Measurements from ENCODE around the gene RDH8.

RDH8 gene

GRCh38 chr19:10037367-10037766 lies 24.1 kb downstream of the RDH8 start:
- no peak for DNase-seq (ENCODE audit: low read depth)

GRCh38 chr19:10037809-10038208 lies 24.5 kb downstream of the RDH8 start:
- no peak for DNase-seq (ENCODE audit: low read depth)

DNA sequence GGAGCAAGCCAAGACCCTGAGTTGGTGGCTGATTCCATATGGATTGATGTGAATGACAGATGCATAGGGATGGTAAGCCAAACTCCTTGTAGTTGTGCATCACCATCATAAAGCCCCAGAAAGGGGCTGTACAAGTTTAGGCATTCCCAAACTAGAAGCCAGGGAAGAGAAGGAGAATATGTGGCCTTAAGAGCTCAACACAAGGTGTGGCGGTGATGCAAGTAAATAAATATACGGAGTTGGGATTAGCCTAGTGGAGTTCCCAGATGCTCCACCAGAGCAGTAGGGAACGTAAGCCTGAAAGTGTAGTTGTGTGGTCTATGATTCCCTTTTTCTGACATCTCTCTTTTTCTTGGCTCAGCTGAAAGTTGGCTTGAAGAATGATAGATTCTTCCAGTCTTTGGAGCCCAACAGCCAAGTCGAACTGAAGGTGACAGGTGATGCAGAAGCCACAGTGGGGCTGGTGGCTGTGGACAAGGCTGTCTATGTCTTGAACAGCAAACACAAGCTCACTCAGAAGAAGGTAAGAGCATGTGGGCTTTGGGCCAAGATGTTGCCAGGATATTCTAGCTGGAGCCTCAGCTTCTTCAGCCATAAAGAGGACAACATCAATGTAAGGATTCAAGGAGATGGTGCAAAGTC lies 30.1 kb downstream of the RDH8 start:
- DNase-seq (ENCODE audit: low read depth) = no peak

- no peak for DNase-seq (ENCODE audit: low read depth)
Observed at GRCh38 chr19:10044390-10044789, 31.1 kb downstream of the RDH8 start.

GRCh38 chr19:10045371-10045770 lies 32.1 kb downstream of the RDH8 start:
- no peak for DNase-seq (ENCODE audit: low read depth)

GRCh38 chr19:10049626-10050025 lies 36.3 kb downstream of the RDH8 start:
- DNase-seq (ENCODE audit: low read depth) = no peak

DNA sequence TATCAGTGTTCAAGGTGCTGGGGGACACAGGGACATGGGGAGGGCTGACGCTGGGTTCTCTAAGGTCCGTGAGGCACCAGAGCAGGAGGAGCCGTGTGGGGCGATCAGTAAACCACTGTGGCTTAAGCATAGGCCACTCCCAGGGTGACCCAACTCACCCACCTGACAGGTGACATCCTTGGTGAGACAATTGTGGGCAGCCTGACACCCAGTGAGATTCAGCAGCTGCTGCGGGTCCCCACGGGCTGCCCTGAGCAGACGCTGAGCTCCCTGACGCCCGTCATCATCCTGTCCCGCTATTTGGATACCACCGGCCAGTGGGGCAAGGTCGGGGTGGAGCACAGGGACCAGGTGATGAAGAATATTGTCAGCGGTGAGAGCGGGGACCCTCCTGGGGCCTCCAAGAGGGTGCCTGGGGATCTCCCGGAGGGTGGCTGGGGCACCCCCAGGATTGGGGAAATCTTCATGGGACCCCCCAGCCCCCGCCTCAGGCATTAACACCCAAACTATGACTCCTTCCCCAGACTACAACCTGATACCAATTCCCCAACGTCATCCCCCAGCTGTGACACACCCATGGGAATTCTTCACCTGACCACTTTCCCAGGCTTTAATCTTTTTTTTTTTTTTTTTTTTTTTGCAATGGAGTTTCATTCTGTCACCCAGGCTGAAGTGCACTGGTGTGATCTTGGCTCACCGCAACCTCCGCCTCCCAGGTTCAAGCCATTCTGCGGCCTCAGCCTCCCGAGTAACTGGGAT lies 39.5 kb downstream of the RDH8 start:
- DNase-seq (ENCODE audit: low read depth) = no peak

DNA sequence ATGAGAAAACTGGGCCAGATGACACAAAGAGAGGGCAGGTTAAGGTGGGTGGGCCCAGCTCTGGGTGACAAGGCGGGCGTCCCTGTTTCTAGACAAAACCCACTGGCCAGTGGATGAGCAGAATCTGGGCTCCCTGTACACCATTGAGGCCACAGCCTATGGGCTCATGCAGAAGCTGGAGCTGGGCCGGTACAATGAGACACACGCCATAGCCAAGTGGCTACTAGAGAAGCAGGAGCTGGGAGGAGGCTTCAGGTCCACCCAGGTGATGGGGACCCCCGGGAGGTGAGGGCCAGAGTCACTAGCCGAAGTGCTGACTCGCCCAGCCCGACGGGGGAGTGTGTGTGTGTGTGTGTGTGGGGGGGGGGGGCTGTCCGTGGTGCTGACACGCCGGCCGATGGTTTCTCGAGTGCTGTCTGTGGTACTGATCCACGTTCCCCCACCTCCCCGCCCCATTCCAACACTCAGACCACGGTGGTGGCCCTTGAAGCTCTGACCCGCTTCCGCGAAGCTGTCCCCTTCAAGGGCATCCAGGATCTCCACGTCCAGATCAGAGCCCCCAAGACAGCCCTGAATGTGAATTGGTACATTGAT lies 48.5 kb downstream of the RDH8 start:
- no peak for DNase-seq (ENCODE audit: low read depth)

- no peak for DNase-seq (ENCODE audit: low read depth)
Observed at GRCh38 chr19:10068205-10068604, 54.9 kb downstream of the RDH8 start.

DNA sequence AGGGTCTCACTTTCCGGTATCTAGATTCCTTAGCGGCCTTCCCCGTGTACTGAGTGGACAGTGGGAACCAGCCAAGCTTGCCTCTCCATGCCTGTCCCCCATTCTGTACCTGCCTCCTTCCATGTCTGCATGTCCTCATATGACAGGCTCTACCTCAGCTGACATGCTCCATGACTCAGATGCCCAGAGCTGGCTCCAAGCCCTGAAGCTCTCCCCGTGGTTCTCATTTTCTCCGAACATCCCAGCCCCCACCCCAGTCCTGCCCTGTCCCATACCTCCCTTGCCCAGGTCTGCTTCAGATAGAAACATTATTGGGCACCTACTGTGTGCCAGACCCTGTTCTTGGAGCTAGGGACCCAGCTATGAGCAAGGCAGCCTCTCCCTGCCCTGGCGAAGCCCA lies 55.8 kb downstream of the RDH8 start:
- DNase-seq (ENCODE audit: low read depth) = no peak

GRCh38 chr19:10070730-10071446 lies 57.6 kb downstream of the RDH8 start:
- no peak for DNase-seq (ENCODE audit: low read depth)
